K562 (cell line): Measurements from ENCODE around the gene NFIC. TPM values are rescaled to one million over a fixed set of nuclear protein-coding genes. Genes with fewer than 3 reads are reported as not detected.

Experiments used
- MTA2 ChIP-seq: fragments of 450-650 bp; IDR thresholded peaks from 2 replicates; pipeline ENCODE4 v1.6.1; 2016; ENCODE audit warnings: low read depth
- NR1H2 ChIP-seq: sonication (generic); formaldehyde crosslinking; IDR thresholded peaks from 2 replicates; pipeline ENCODE4 v1.4.0; 2020; ENCODE audit warnings: mild to moderate bottlenecking, missing genetic modification reagents
- SREBF2 ChIP-seq: sonication (generic); formaldehyde crosslinking; IDR thresholded peaks from 2 replicates; pipeline ENCODE4 v1.4.0; 2020; ENCODE audit warnings: mild to moderate bottlenecking, missing genetic modification reagents
- TEAD4 ChIP-seq, 2 experiments: sonication (generic) in 1 of 2; formaldehyde crosslinking in 1 of 2; IDR thresholded peaks; 2 replicates each; pipeline versions ENCODE4 v1.6.1 to v1.8.0; 2012 to 2022; ENCODE audit warnings: borderline replicate concordance in 1 of 2, inconsistent platforms in 1 of 2, low read length in 1 of 2, mild to moderate bottlenecking in 1 of 2, missing genetic modification reagents in 1 of 2
- ZFX ChIP-seq: sonication (generic); formaldehyde crosslinking; IDR thresholded peaks from 2 replicates; pipeline ENCODE4 v1.8.0; 2022; ENCODE audit warnings: mild to moderate bottlenecking, missing genetic modification reagents, moderate library complexity
- ZNF224 ChIP-seq: sonication (generic); formaldehyde crosslinking; IDR thresholded peaks from 2 replicates; pipeline ENCODE4 v1.8.0; 2022; ENCODE audit warnings: mild to moderate bottlenecking, missing genetic modification reagents
- ZNF324 ChIP-seq: fragments of 250-450 bp; sonication (Bioruptor Pico); IDR thresholded peaks from 2 replicates; pipeline ENCODE4 v1.4.0; 2020; ENCODE audit warnings: mild to moderate bottlenecking
- ZNF408 ChIP-seq: fragments of 250-450 bp; sonication (Bioruptor Pico); IDR thresholded peaks from 2 replicates; pipeline ENCODE4 v1.4.0; 2020; ENCODE audit warnings: low read depth, mild to moderate bottlenecking, moderate library complexity
- polyA plus RNA-seq, 8 experiments: library from polyadenylated mRNA; depleted of rRNA in 4 of 8; stranded (reverse) in 5 of 8; unstranded in 3 of 8; fragments of >200 nt; fragmentation: Nextera tagmentation in 2 of 8; fragmentation: Illumina TruSeq in 1 of 8; extraction: Ambion mirVana in 2 of 8; extraction: Trizol in 1 of 8; gene quantifications; 2 replicates each; pipeline versions ENCODE4 v1.2.1 to v1.2.3, GENCODE V29; 2011 to 2014; ENCODE audit warnings: inconsistent platforms in 1 of 8, missing spikeins in 1 of 8
- total RNA-seq, 7 experiments: library from RNA; depleted of rRNA in 6 of 7; stranded (reverse); fragments of >200 nt in 6 of 7; fragmentation: Illumina TruSeq in 2 of 7; extraction: Trizol in 2 of 7; gene quantifications; 2 replicates each; pipeline versions ENCODE4 v1.2.1 to v1.2.3, GENCODE V29; 2011 to 2021; ENCODE audit warnings: low replicate concordance in 1 of 7
- TF ChIP-seq, protein P1 (sequence below): fragments of 250-450 bp; sonication (Bioruptor Pico); IDR thresholded peaks from 2 replicates; pipeline ENCODE4 v1.4.0; 2020
- TF ChIP-seq, protein P2 (sequence below): fragments of 450-650 bp; formaldehyde crosslinking; IDR thresholded peaks from 2 replicates; pipeline ENCODE4 v1.4.0; 2020; ENCODE audit warnings: mild to moderate bottlenecking
- TF ChIP-seq, protein P3 (sequence below): sonication (generic); formaldehyde crosslinking; IDR thresholded peaks from 2 replicates; pipeline ENCODE4 v1.8.1; 2023; ENCODE audit warnings: mild to moderate bottlenecking, missing genetic modification reagents, moderate library complexity
- TF ChIP-seq, protein P4 (sequence below): sonication (generic); formaldehyde crosslinking; IDR thresholded peaks from 2 replicates; pipeline ENCODE4 v1.8.0; 2022; ENCODE audit warnings: mild to moderate bottlenecking, missing genetic modification reagents, borderline replicate concordance
- TF ChIP-seq, protein P5 (sequence below): sonication (generic); formaldehyde crosslinking; IDR thresholded peaks from 2 replicates; pipeline ENCODE4 v1.8.1; 2022; ENCODE audit warnings: missing genetic modification reagents

Gene NFIC
- total and polyA plus RNA-seq, 9 of the 15 experiments (the other 6 are each of a cell fraction or from before 2014, with no cell fraction given), result 0.71 to 62.1 (median 6.9) TPM

DNA sequence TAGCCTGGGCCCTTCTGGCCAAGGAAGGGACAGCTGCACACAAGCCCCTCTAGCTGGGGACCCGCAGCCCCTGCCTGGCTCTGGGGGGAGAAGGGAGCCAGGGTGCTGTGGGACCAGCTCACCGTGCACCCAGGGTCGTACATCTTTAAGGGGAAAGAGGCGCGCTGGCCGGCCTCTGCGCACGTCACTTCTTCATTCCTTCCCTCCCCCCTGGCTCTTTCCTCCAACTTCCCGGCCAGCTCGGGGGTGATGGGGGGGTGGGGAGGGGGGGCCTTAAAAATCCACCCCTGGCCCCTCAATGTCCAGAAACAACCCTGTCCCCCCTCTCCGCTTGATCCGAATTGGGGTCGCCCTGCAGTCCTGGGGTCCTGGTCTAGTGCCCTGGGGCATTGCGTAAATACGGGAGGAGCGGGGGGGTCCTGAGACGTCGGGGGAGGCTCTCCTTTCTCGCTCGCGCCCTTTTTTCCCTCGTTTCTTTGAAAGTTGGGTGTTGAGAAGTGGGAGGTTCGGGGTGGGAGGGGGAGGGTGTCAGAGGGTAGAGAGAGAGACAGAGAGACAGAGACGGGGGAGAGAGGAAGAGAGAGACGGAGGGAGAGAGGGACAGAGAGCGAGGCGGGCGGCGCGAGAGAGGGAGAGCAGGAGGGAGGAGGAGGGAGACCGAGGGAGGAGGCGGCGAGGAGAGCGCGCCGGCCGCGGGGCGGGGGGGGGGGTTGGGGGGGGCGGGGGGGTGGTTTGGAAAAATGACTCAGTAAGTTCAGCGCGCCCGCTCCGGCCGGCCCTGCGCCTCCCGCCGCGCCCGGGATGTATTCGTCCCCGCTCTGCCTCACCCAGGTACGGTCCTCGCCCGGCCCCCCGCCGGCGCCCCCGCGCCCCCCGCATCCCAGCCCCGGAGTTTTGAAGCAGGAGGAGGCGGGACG is at the start of gene NFIC (continued):
- TF ChIP-seq, protein P1, sequence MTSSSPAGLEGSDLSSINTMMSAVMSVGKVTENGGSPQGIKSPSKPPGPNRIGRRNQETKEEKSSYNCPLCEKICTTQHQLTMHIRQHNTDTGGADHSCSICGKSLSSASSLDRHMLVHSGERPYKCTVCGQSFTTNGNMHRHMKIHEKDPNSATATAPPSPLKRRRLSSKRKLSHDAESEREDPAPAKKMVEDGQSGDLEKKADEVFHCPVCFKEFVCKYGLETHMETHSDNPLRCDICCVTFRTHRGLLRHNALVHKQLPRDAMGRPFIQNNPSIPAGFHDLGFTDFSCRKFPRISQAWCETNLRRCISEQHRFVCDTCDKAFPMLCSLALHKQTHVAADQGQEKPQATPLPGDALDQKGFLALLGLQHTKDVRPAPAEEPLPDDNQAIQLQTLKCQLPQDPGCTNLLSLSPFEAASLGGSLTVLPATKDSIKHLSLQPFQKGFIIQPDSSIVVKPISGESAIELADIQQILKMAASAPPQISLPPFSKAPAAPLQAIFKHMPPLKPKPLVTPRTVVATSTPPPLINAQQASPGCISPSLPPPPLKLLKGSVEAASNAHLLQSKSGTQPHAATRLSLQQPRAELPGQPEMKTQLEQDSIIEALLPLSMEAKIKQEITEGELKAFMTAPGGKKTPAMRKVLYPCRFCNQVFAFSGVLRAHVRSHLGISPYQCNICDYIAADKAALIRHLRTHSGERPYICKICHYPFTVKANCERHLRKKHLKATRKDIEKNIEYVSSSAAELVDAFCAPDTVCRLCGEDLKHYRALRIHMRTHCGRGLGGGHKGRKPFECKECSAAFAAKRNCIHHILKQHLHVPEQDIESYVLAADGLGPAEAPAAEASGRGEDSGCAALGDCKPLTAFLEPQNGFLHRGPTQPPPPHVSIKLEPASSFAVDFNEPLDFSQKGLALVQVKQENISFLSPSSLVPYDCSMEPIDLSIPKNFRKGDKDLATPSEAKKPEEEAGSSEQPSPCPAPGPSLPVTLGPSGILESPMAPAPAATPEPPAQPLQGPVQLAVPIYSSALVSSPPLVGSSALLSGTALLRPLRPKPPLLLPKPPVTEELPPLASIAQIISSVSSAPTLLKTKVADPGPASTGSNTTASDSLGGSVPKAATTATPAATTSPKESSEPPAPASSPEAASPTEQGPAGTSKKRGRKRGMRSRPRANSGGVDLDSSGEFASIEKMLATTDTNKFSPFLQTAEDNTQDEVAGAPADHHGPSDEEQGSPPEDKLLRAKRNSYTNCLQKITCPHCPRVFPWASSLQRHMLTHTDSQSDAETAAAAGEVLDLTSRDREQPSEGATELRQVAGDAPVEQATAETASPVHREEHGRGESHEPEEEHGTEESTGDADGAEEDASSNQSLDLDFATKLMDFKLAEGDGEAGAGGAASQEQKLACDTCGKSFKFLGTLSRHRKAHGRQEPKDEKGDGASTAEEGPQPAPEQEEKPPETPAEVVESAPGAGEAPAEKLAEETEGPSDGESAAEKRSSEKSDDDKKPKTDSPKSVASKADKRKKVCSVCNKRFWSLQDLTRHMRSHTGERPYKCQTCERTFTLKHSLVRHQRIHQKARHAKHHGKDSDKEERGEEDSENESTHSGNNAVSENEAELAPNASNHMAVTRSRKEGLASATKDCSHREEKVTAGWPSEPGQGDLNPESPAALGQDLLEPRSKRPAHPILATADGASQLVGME (CRISPR knock-in tag), result no peak
- TF ChIP-seq, protein P2, sequence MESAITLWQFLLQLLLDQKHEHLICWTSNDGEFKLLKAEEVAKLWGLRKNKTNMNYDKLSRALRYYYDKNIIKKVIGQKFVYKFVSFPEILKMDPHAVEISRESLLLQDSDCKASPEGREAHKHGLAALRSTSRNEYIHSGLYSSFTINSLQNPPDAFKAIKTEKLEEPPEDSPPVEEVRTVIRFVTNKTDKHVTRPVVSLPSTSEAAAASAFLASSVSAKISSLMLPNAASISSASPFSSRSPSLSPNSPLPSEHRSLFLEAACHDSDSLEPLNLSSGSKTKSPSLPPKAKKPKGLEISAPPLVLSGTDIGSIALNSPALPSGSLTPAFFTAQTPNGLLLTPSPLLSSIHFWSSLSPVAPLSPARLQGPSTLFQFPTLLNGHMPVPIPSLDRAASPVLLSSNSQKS, result no peak
- no peak for TF ChIP-seq TEAD4 (IDR thresholded peaks at IDR 0.05; ENCODE audit: low read length)
- no peak for TF ChIP-seq TEAD4 (CRISPR knock-in tag; IDR thresholded peaks at IDR 0.05; ENCODE audit: borderline replicate concordance)
- TF ChIP-seq, protein P3, sequence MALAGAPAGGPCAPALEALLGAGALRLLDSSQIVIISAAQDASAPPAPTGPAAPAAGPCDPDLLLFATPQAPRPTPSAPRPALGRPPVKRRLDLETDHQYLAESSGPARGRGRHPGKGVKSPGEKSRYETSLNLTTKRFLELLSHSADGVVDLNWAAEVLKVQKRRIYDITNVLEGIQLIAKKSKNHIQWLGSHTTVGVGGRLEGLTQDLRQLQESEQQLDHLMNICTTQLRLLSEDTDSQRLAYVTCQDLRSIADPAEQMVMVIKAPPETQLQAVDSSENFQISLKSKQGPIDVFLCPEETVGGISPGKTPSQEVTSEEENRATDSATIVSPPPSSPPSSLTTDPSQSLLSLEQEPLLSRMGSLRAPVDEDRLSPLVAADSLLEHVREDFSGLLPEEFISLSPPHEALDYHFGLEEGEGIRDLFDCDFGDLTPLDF (CRISPR knock-in tag), result no peak
- TF ChIP-seq, protein P4, sequence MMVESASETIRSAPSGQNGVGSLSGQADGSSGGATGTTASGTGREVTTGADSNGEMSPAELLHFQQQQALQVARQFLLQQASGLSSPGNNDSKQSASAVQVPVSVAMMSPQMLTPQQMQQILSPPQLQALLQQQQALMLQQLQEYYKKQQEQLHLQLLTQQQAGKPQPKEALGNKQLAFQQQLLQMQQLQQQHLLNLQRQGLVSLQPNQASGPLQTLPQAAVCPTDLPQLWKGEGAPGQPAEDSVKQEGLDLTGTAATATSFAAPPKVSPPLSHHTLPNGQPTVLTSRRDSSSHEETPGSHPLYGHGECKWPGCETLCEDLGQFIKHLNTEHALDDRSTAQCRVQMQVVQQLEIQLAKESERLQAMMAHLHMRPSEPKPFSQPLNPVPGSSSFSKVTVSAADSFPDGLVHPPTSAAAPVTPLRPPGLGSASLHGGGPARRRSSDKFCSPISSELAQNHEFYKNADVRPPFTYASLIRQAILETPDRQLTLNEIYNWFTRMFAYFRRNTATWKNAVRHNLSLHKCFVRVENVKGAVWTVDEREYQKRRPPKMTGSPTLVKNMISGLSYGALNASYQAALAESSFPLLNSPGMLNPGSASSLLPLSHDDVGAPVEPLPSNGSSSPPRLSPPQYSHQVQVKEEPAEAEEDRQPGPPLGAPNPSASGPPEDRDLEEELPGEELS (CRISPR knock-in tag), result no peak
- TF ChIP-seq ZFX (CRISPR knock-in tag), result no peak
- no peak for TF ChIP-seq ZNF408 (CRISPR knock-in tag)
- no peak for TF ChIP-seq MTA2
- TF ChIP-seq, protein P5, sequence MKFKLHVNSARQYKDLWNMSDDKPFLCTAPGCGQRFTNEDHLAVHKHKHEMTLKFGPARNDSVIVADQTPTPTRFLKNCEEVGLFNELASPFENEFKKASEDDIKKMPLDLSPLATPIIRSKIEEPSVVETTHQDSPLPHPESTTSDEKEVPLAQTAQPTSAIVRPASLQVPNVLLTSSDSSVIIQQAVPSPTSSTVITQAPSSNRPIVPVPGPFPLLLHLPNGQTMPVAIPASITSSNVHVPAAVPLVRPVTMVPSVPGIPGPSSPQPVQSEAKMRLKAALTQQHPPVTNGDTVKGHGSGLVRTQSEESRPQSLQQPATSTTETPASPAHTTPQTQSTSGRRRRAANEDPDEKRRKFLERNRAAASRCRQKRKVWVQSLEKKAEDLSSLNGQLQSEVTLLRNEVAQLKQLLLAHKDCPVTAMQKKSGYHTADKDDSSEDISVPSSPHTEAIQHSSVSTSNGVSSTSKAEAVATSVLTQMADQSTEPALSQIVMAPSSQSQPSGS (CRISPR knock-in tag), result no peak
- TF ChIP-seq ZNF324 (CRISPR knock-in tag), result no peak
- no peak for TF ChIP-seq NR1H2 (CRISPR knock-in tag)
- TF ChIP-seq ZNF224, result no peak
- TF ChIP-seq SREBF2, result no peak
